Nephron (organoid): ENCODE measurements around the gene CRY1.

Source experiments
- H3K27ac Mint-ChIP-seq, 3 experiments: 2 replicates each; pipeline ENCODE4 v1.8.0; 2020; ENCODE audit warnings: mixed read lengths in 3 of 3, mild to moderate bottlenecking in 2 of 3, moderate library complexity in 1 of 3
- H3K27me3 Mint-ChIP-seq: 2 replicates; pipeline ENCODE4 v1.8.0; 2021; ENCODE audit warnings: low read depth, mild to moderate bottlenecking, moderate library complexity, mixed read lengths
- H3K36me3 Mint-ChIP-seq: 2 replicates; pipeline ENCODE4 v1.8.0; 2020; ENCODE audit warnings: low read depth, mixed read lengths
- H3K4me1 Mint-ChIP-seq: 2 replicates; pipeline ENCODE4 v1.8.0; 2020; ENCODE audit warnings: mixed read lengths
- H3K4me3 Mint-ChIP-seq, 3 experiments: 2 replicates each; pipeline ENCODE4 v1.8.0; 2020; ENCODE audit warnings: mild to moderate bottlenecking in 3 of 3, mixed read lengths in 3 of 3, moderate library complexity in 2 of 3
- H3K9me3 Mint-ChIP-seq: 2 replicates; pipeline ENCODE4 v1.8.0; 2020; ENCODE audit warnings: mixed read lengths
- CTCF ChIP-seq, 3 experiments: fragments of 200-600 bp; sonication (generic); IDR thresholded peaks; one replicate each; pipeline ENCODE4 v1.5.0; 2021; ENCODE audit warnings: antibody characterized with exemption in 3 of 3; ENCODE audit not compliant: unreplicated experiment in 3 of 3

Gene CRY1

DNA sequence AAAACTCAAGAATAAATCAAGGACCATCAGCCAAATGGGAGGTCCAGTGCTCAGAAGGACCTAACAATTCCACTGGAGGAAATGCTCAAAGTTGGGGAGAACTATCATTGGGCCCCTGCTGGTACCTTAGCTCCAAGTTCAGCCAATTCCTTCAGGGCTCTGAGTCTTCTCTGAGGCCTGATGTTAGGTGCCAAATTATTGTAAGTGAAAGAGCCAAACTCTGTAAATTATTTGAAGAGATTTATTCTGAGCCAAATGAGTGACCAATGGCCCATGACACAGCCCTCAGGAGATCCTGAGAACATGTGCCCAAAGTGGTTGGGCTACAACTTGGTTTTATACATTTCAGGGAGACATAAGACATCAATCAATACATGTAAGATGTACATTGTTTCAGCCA is 145.9 kb downstream of the CRY1 start:
- H3K36me3 Mint-ChIP-seq, result no peaks in the 10 kb centered on the region
- H3K9me3 Mint-ChIP-seq, result peaks cover 28% of the 10 kb centered on the region
- TF ChIP-seq CTCF (IDR thresholded peaks at IDR 0.05; ENCODE audit: unreplicated experiment in 3 of 3), result no peak
- H3K27ac Mint-ChIP-seq, result peak overlapping the region in 2 of 3 experiments; percentile 68 to 69
- H3K4me1 Mint-ChIP-seq, result no peaks in the 10 kb centered on the region
- H3K27me3 Mint-ChIP-seq, result no peaks in the 10 kb centered on the region
- H3K4me3 Mint-ChIP-seq, result no peak overlapping the region

DNA sequence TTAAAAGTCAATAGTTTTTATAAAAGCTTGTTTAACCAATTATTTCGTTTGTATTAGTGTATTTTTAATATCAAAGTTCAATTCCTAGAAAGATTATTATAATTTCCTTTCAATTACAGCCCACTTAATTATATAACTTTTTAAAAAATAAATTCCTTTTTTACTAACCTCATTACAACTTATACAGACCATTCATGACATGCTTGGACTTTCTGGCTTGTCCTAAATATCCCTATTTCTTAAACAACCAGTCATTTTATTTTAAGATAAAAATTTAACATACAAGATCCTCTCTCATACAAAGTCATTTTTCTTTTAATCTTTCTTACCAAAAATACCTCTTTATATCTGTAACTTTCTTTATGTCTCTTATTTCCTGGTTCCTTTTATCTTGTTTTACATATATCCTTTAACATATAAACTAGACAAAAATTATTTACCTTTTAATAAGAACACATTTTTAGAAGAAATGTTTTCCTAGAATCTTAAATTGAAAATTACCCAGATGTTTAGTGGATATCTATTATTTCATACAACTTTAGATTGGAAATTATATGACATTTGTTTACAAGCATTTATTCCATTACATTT is 148.0 kb downstream of the CRY1 start:
- no peaks in the 10 kb centered on the region for H3K36me3 Mint-ChIP-seq
- no peak overlapping the region for H3K4me3 Mint-ChIP-seq
- no peaks in the 10 kb centered on the region for H3K4me1 Mint-ChIP-seq
- peaks cover 28% of the 10 kb centered on the region for H3K9me3 Mint-ChIP-seq
- H3K27ac Mint-ChIP-seq, result no peak overlapping the region
- no peaks in the 10 kb centered on the region for H3K27me3 Mint-ChIP-seq
- TF ChIP-seq CTCF (IDR thresholded peaks at IDR 0.05; ENCODE audit: unreplicated experiment in 3 of 3), result no peak

- no peaks in the 10 kb centered on the region for H3K4me1 Mint-ChIP-seq
- no peak overlapping the region for H3K27ac Mint-ChIP-seq
- H3K4me3 Mint-ChIP-seq, result no peak overlapping the region
- no peak for TF ChIP-seq CTCF (IDR thresholded peaks at IDR 0.05; ENCODE audit: unreplicated experiment in 3 of 3)
- peaks cover 18% of the 10 kb centered on the region for H3K9me3 Mint-ChIP-seq
- no peaks in the 10 kb centered on the region for H3K36me3 Mint-ChIP-seq
- H3K27me3 Mint-ChIP-seq, result peaks cover 3% of the 10 kb centered on the region
Measured at GRCh38 chr12:106942775-106943174, 150.6 kb downstream of the CRY1 start.

DNA sequence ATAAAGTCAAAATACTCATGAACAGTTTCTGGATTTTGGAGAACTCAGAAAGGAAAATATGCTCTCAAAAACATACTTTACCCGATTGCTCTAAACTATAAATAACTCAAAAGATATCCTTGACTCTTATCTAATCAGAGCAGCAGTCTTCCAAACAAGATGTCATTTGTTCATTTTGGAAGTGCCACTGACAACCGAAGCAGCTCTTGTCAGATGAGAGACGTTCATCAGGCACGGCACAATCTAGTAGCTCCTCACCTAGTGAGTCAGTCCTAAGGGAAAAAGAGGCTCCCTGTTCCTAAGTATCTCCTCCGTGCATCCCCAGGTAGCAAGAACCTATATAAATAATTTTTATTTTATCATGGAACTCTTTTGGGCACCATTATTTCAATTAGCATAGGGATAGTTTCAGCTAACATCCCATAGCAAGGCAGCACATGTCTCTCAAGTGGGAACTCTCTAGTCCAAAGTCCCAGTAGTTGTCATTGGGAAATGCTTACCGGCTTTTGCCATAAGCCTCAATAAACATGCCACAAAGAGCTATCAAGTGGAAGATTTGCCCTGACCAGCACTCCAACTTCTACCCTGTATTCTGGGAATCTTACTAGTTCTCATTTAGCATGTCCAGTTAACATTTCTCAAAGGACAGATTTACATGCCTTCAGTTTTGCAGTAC is 151.7 kb downstream of the CRY1 start:
- Mint-ChIP-seq H3K36me3 (no peaks in the 10 kb centered on the region), H3K4me1 (no peaks in the 10 kb centered on the region), H3K4me3 (no peak overlapping the region), H3K27me3 (peaks cover 5% of the 10 kb centered on the region), H3K27ac (no peak overlapping the region), H3K9me3 (peaks cover 10% of the 10 kb centered on the region)
- no peak for TF ChIP-seq CTCF (IDR thresholded peaks at IDR 0.05; ENCODE audit: unreplicated experiment in 3 of 3)
